Measurements from ENCODE around the gene INAFM2.

DNA sequence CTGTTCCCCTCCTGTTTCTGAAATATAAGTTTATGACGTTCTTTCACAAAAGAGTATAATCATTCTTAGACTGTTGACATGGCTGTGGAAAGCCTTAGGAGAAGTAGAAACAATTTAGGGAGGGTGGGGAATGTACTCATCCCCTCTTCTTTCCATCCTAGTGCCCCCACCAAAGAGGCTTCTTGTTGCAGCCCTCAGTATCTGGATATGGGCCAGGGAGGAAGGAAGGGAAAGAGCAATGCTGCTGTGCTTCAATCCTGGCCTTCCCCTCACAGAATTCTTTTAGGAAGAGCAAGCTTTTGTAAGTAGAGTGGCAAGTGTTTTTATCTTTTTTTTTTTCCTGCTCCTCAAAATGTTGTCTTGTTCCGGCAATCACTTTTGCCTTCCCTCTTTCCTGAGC is 1.7 kb downstream of the INAFM2 start:
- TF ChIP-seq, protein P1, sequence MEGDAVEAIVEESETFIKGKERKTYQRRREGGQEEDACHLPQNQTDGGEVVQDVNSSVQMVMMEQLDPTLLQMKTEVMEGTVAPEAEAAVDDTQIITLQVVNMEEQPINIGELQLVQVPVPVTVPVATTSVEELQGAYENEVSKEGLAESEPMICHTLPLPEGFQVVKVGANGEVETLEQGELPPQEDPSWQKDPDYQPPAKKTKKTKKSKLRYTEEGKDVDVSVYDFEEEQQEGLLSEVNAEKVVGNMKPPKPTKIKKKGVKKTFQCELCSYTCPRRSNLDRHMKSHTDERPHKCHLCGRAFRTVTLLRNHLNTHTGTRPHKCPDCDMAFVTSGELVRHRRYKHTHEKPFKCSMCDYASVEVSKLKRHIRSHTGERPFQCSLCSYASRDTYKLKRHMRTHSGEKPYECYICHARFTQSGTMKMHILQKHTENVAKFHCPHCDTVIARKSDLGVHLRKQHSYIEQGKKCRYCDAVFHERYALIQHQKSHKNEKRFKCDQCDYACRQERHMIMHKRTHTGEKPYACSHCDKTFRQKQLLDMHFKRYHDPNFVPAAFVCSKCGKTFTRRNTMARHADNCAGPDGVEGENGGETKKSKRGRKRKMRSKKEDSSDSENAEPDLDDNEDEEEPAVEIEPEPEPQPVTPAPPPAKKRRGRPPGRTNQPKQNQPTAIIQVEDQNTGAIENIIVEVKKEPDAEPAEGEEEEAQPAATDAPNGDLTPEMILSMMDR (IDR thresholded peaks at IDR 0.05), result no peak
- no peak for TF ChIP-seq EZH2 (IDR thresholded peaks at IDR 0.05)
- no peak for TF ChIP-seq EZH2phosphoT487 (IDR thresholded peaks at IDR 0.05)
